ENCODE data around the gene ZNF274.

DNA sequence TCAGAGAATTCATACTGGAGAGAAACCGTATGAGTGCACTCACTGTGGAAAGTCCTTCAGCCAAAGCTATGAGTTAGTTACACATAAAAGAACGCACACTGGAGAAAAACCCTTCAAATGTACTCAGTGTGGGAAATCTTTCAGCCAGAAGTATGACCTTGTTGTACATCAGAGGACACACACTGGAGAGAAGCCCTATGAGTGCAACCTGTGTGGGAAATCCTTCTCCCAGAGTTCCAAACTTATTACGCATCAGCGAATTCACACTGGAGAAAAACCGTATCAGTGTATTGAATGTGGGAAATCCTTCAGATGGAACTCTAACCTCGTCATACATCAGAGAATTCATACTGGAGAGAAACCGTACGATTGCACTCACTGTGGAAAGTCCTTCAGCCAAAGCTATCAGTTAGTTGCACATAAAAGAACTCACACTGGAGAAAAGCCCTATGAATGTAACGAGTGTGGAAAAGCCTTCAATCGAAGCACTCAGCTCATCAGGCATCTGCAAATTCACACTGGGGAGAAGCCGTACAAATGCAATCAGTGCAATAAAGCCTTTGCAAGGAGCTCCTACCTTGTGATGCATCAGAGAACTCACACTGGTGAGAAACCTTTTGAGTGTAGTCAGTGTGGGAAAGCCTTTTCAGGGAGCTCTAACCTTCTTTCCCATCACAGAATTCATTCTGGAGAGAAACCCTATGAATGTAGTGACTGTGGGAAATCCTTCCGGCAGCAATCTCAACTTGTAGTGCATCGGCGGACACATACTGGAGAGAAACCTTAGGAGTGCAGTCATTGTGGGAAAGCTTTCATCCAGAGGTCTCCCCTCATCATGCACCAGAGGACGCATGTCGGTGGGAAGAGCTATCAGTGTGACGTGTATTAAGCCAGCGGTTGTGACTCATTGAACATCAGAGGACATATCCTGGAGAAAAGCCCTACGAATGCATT lies 79.4 kb downstream of the ZNF274 start:
- no peak for TF ChIP-seq POLR2AphosphoS5 (IDR thresholded peaks at IDR 0.05)
- TF ChIP-seq, protein P1, sequence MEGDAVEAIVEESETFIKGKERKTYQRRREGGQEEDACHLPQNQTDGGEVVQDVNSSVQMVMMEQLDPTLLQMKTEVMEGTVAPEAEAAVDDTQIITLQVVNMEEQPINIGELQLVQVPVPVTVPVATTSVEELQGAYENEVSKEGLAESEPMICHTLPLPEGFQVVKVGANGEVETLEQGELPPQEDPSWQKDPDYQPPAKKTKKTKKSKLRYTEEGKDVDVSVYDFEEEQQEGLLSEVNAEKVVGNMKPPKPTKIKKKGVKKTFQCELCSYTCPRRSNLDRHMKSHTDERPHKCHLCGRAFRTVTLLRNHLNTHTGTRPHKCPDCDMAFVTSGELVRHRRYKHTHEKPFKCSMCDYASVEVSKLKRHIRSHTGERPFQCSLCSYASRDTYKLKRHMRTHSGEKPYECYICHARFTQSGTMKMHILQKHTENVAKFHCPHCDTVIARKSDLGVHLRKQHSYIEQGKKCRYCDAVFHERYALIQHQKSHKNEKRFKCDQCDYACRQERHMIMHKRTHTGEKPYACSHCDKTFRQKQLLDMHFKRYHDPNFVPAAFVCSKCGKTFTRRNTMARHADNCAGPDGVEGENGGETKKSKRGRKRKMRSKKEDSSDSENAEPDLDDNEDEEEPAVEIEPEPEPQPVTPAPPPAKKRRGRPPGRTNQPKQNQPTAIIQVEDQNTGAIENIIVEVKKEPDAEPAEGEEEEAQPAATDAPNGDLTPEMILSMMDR (IDR thresholded peaks at IDR 0.05 in 8 of 11, conservative IDR thresholded peaks at IDR 0.05 in 3 of 11), result no peak
- no peak for TF ChIP-seq POLR2A (IDR thresholded peaks at IDR 0.05)
